Activated CD4-positive, CD25-positive, alpha-beta regulatory T cell treated with anti-CD3 and anti-CD28 coated beads, Interleukin-2, amount 50 U/mL, for 72 hours (primary cell): ENCODE data around the gene ANO10.

Experiments used
- DNase-seq: peaks from one replicate; pipeline ENCODE4 v3.0.0; 2021

ANO10 gene

GRCh38 chr3:43409506-43409905 lies 212.3 kb downstream of the ANO10 start:
- DNase-seq, result no peak

GRCh38 chr3:43406643-43407023 lies 215.2 kb downstream of the ANO10 start:
- no peak for DNase-seq

GRCh38 chr3:43405888-43406642 lies 215.7 kb downstream of the ANO10 start:
- no peak for DNase-seq

GRCh38 chr3:43400781-43401730 lies 220.8 kb downstream of the ANO10 start:
- no peak for DNase-seq

GRCh38 chr3:43400167-43400566 lies 221.6 kb downstream of the ANO10 start:
- no peak for DNase-seq

DNA sequence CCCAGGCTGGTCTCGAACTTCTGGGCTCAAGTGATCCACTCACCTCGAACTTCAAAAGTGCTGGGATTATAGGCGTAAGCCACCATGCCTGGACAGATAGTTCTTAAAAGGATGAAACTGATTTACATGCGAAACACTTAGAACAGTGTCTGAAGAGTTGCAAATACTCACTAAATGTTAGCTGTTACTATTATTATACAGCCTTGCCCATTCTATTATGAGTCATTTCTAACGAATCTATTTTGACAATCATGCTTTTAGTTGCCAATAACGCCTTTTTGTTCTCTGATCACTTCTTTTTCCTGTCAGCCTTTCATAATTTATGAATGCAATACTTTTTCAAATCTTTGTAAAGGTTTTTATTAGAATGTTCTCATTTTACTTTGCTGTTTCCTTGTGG lies 222.8 kb downstream of the ANO10 start:
- no peak for DNase-seq

DNA sequence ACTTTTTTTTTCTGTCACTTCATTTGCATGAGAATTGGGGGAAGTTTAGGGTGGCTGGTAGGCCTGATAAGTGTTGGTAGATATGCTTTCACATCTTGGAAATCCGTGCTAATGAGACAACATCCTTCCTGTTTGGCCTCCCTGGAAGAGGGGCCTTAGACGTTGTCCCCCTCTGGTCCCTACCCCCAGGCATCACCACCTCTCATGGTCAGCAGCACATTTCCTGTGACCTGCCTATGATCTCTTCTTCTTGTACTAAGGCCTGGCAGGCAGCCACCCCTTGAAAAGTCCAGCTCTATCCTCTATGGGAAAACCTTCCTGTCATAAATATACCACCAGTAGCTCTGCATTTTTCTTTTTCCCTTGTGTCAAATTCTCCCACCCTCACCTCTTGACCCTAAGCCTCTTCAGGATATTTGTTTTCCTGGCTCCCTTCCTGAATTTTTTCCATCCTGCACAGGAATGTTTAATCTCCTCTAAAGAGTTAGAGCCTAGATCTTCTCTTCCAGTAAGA lies 227.7 kb downstream of the ANO10 start:
- DNase-seq, result no peak

- DNase-seq, result no peak
Measured at GRCh38 chr3:43391621-43392020, 230.2 kb downstream of the ANO10 start.

DNA sequence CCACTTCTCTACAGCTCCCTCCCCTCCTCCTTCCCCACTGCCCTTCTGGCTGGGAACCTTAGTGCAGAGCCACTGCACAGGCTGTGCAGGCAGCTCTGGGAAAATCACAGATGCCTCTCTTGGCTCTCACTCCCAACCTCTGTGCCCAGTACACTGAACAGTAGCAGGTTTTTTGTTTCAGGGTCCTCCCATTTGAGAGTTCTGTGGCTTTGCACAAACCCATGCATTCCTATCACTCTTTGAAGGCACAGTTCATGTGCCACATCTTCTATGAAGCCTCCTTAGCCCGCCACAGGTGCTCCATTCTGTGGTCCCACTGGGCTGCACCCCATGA lies 231.6 kb downstream of the ANO10 start:
- DNase-seq, result no peak

- DNase-seq, result no peak
Measured at GRCh38 chr3:43389388-43390254, 232.2 kb downstream of the ANO10 start.

DNA sequence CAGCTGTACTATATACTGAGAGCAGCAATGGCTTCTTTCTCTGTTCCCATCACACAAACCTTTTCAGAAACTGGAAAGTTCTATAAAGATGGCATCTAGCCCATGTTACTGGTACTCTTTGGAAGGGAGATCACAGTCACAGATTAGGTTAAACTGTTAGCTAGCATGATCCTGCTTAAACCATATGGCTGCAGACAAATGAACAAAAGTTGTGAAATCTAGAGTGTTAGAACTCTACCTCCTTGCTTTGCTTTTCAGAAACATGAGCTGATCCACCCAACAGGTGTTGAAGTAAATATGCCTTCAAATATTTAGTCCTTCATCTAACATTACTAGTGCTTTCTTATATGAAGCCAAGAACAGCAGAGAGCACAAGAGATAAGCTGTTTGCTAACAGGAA lies 232.9 kb downstream of the ANO10 start:
- no peak for DNase-seq

DNA sequence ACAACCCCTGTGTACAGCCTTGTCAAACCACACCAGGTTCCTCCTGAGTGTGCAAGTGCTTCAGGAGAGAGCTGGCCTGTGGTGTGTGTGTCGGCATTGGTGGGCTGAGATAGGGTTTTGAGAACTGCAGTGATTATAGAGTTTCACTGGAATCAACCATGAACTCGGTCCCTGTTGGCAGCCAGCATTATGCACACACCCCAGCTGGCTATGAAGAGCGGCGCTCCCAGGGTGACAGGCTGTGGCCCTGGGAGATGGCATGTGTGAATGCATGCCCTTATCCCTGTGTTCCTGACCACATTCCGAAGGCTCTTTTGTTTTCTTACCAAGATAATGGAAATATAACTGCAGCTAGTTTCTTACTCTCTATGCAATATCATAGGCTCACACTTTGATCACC lies 233.6 kb downstream of the ANO10 start:
- DNase-seq, result no peak

DNA sequence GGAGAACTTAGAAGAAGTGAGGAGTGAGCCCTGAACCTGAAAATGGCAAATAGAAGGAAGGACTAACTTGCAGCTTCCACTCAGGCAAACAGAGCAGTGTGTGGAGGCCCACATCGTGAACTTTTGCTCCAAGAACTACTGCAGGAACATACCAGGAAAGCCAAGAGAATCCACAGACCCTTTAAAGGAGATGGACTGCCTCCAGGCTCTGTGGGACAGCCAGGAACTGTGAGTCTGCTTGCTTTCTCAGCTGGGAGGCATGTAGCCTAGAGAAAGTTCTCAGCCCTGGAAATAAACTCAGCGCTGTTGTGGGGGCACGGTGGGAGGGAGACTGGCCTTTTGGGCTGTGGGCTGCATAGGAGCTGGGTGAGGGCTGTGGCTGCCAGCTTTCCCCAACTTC lies 242.5 kb downstream of the ANO10 start:
- DNase-seq, result no peak

GRCh38 chr3:43378066-43378935 lies 243.5 kb downstream of the ANO10 start:
- peak; percentile 57 for DNase-seq

DNA sequence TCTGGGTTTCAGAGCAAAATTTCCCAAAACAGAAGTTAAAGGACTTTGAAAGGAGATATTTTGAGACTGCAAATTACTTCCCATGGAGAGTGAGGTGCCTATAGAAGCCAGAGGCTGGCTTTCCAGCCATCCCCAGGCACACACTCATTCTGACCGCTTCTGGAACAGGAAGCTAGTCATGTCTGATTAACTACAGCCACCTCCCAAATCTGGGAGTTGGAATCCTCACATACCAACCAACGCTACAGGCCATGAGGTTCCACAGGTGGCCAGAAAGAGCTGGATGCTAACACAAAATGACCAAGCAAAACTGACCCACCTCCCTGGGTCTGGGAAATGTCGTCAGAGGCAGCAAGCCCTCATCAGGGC lies 248.3 kb downstream of the ANO10 start:
- DNase-seq, result no peak

- no peak for DNase-seq
Measured at GRCh38 chr3:43372809-43373559, 248.8 kb downstream of the ANO10 start.

GRCh38 chr3:43372007-43372740 lies 249.6 kb downstream of the ANO10 start:
- no peak for DNase-seq

- no peak for DNase-seq
Measured at GRCh38 chr3:43371494-43371893, 250.3 kb downstream of the ANO10 start.

- no peak for DNase-seq
Measured at GRCh38 chr3:43370293-43370980, 251.4 kb downstream of the ANO10 start.
